GM23248 (cell line): ENCODE measurements around the gene ANTXR2. TPM values are rescaled to one million over a fixed set of nuclear protein-coding genes. Genes with fewer than 3 reads are reported as not detected.

Experiments used
- DNase-seq: peaks from one replicate; pipeline ENCODE4 v3.0.0-alpha.2; 2015
- H2AFZ ChIP-seq: fragments of 200-600 bp; sonication (generic); 2 replicates; pipeline ENCODE4 v1.6.1; 2016; ENCODE audit warnings: antibody characterized with exemption
- H3F3A ChIP-seq: fragments of 200-600 bp; sonication (generic); 2 replicates; pipeline ENCODE4 v1.6.1; 2016; ENCODE audit warnings: mild to moderate bottlenecking, antibody characterized with exemption, mixed run types; ENCODE audit not compliant: insufficient read depth
- H3K27ac ChIP-seq: fragments of 200-600 bp; sonication (generic); 2 replicates; pipeline ENCODE4 v1.5.1; 2016; ENCODE audit warnings: mild to moderate bottlenecking
- H3K27me3 ChIP-seq: fragments of 200-600 bp; sonication (generic); replicated peaks from 2 replicates; pipeline ENCODE4 v1.6.1; 2016; ENCODE audit warnings: mild to moderate bottlenecking; ENCODE audit not compliant: insufficient read depth
- H3K36me3 ChIP-seq: fragments of 200-600 bp; sonication (generic); 2 replicates; pipeline ENCODE4 v1.6.1; 2016; ENCODE audit warnings: low read depth, mild to moderate bottlenecking
- H3K4me1 ChIP-seq: fragments of 200-600 bp; sonication (generic); 2 replicates; pipeline ENCODE4 v1.6.1; 2016; ENCODE audit warnings: mild to moderate bottlenecking; ENCODE audit not compliant: insufficient read depth
- H3K4me2 ChIP-seq: fragments of 200-600 bp; sonication (generic); one replicate; pipeline ENCODE4 v1.6.1; 2016; ENCODE audit warnings: mild to moderate bottlenecking; ENCODE audit not compliant: unreplicated experiment
- H3K4me3 ChIP-seq: fragments of 200-600 bp; sonication (generic); 2 replicates; pipeline ENCODE4 v1.5.1; 2016; ENCODE audit warnings: mild to moderate bottlenecking
- H3K79me2 ChIP-seq: fragments of 200-600 bp; sonication (generic); 2 replicates; pipeline ENCODE4 v1.6.1; 2016; ENCODE audit warnings: mild to moderate bottlenecking; ENCODE audit not compliant: insufficient read depth
- H3K9ac ChIP-seq: fragments of 200-600 bp; sonication (generic); 2 replicates; pipeline ENCODE4 v1.6.1; 2016; ENCODE audit warnings: mild to moderate bottlenecking
- H3K9me2 ChIP-seq: fragments of 200-600 bp; sonication (generic); 2 replicates; pipeline ENCODE4 v1.6.1; 2016; ENCODE audit warnings: mixed run types, mild to moderate bottlenecking, moderate library complexity; ENCODE audit not compliant: insufficient read depth
- H3K9me3 ChIP-seq: fragments of 200-600 bp; sonication (generic); one replicate; pipeline ENCODE4 v1.6.1; 2017; ENCODE audit warnings: low read depth
- H4K20me1 ChIP-seq: fragments of 200-600 bp; sonication (generic); 2 replicates; pipeline ENCODE4 v1.6.0; 2016; ENCODE audit not compliant: insufficient read depth
- EZH2 ChIP-seq: fragments of 200-600 bp; sonication (generic); IDR thresholded peaks from 2 replicates; pipeline ENCODE4 v1.6.1; 2018; ENCODE audit warnings: antibody characterized with exemption, mild to moderate bottlenecking; ENCODE audit not compliant: insufficient read depth, poor library complexity, severe bottlenecking
- EZH2phosphoT487 ChIP-seq: fragments of 200-600 bp; sonication (generic); IDR thresholded peaks from 2 replicates; pipeline ENCODE4 v1.6.1; 2018; ENCODE audit warnings: antibody characterized with exemption, moderate library complexity, mild to moderate bottlenecking, low read depth; ENCODE audit not compliant: insufficient read depth
- WGBS, 2 experiments: methylation state at CpG; one replicate each; pipeline ENCODE4 v1.1.6; 2015 to 2017; ENCODE audit warnings: low lambda C conversion rate in 2 of 2, low coverage in 1 of 2; ENCODE audit errors: missing lambda C conversion rate in 2 of 2; 5-methylcytosine and 5-hydroxymethylcytosine counted together
- in situ Hi-C: fragments of 300-500 bp; cut with MboI; formaldehyde crosslinking; loops from 2 replicates; pipeline ENCODE4 v1.15.0; 2020
- polyA plus RNA-seq: library from polyadenylated mRNA; unstranded; fragments of >200 nt; fragmentation: Nextera tagmentation; extraction: Ambion mirVana; gene quantifications from 2 replicates; pipeline ENCODE4 v1.2.1, GENCODE V29; 2016
- total RNA-seq: library from RNA; depleted of rRNA; stranded (reverse); fragments of >200 nt; shearing (Covaris generic); gene quantifications from 2 replicates; pipeline ENCODE4 v1.2.3, GENCODE V29; 2014

ANTXR2 gene
- total and polyA plus RNA-seq, 2 experiments from 2014 or later: 77.2 to 87.5 TPM

GRCh38 chr4:79886557-79886956 lies 186.5 kb downstream of the ANTXR2 start:
- WGBS, 2 experiments: 76 to 79% methylated on average over 1 of the region's 1 CpG
- no peak overlapping the region for H3K4me2 ChIP-seq
- H3K9me2 ChIP-seq: no peaks in the 10 kb centered on the region
- no peak overlapping the region for H2AFZ ChIP-seq
- H4K20me1 ChIP-seq: no peaks in the 10 kb centered on the region
- no peaks in the 10 kb centered on the region for H3K36me3 ChIP-seq
- in situ Hi-C loops: no loop called here
- no peak overlapping the region for H3K4me3 ChIP-seq
- H3K79me2 ChIP-seq: no peaks in the 10 kb centered on the region
- no peaks in the 10 kb centered on the region for H3F3A ChIP-seq
- no peak overlapping the region for H3K9ac ChIP-seq
- no peak for TF ChIP-seq EZH2phosphoT487
- no peak for TF ChIP-seq EZH2
- no peak overlapping the region for H3K27ac ChIP-seq
- no peak for DNase-seq
- no peaks in the 10 kb centered on the region for H3K4me1 ChIP-seq
- H3K27me3 ChIP-seq: no peaks in the 10 kb centered on the region
- H3K9me3 ChIP-seq: no peaks in the 10 kb centered on the region

- 84% methylated on average over 5 of the region's 5 CpGs for WGBS, 2 experiments
- Histone ChIP-seq H3K9me2 (no peaks in the 10 kb centered on the region), H3K9me3 (no peaks in the 10 kb centered on the region), H3K79me2 (no peaks in the 10 kb centered on the region), H3K4me3 (no peak overlapping the region), H3K4me1 (no peaks in the 10 kb centered on the region), H3K4me2 (no peak overlapping the region), H3K27me3 (no peaks in the 10 kb centered on the region), H3K36me3 (no peaks in the 10 kb centered on the region), H2AFZ (no peak overlapping the region), H4K20me1 (no peaks in the 10 kb centered on the region), H3F3A (no peaks in the 10 kb centered on the region), H3K27ac (no peak overlapping the region), H3K9ac (no peak overlapping the region)
- no peak for DNase-seq
- in situ Hi-C loops: no loop called here
- TF ChIP-seq EZH2 (no peak), EZH2phosphoT487 (no peak)
Observed at GRCh38 chr4:79886021-79886420, 187.0 kb downstream of the ANTXR2 start.

GRCh38 chr4:79883290-79883689 lies 189.7 kb downstream of the ANTXR2 start:
- Histone ChIP-seq H3K79me2 (no peaks in the 10 kb centered on the region), H3K9me3 (no peaks in the 10 kb centered on the region), H4K20me1 (no peaks in the 10 kb centered on the region), H3K9ac (no peak overlapping the region), H3K4me2 (no peak overlapping the region), H2AFZ (no peak overlapping the region), H3K9me2 (no peaks in the 10 kb centered on the region), H3F3A (no peaks in the 10 kb centered on the region), H3K4me3 (no peak overlapping the region), H3K27ac (no peak overlapping the region), H3K36me3 (no peaks in the 10 kb centered on the region), H3K27me3 (no peaks in the 10 kb centered on the region), H3K4me1 (no peaks in the 10 kb centered on the region)
- DNase-seq: no peak
- TF ChIP-seq EZH2 (no peak), EZH2phosphoT487 (no peak)
- in situ Hi-C loops: no loop called here
- WGBS, 2 experiments: 93 to 94% methylated on average over 1 of the region's 1 CpG

GRCh38 chr4:79882806-79883205 lies 190.2 kb downstream of the ANTXR2 start:
- WGBS, 2 experiments: 13 to 21% methylated on average over 1 of the region's 1 CpG
- Histone ChIP-seq H3K9ac (no peak overlapping the region), H3F3A (no peaks in the 10 kb centered on the region), H3K4me1 (no peaks in the 10 kb centered on the region), H3K27me3 (no peaks in the 10 kb centered on the region), H4K20me1 (no peaks in the 10 kb centered on the region), H3K9me3 (no peaks in the 10 kb centered on the region), H3K27ac (no peak overlapping the region), H3K4me2 (no peak overlapping the region), H3K79me2 (no peaks in the 10 kb centered on the region), H3K9me2 (no peaks in the 10 kb centered on the region), H2AFZ (no peak overlapping the region), H3K4me3 (no peak overlapping the region), H3K36me3 (no peaks in the 10 kb centered on the region)
- no peak for TF ChIP-seq EZH2
- no peak for TF ChIP-seq EZH2phosphoT487
- in situ Hi-C loops: no loop called here
- no peak for DNase-seq

- no peak for TF ChIP-seq EZH2
- no peak for TF ChIP-seq EZH2phosphoT487
- H3K4me1 ChIP-seq: no peaks in the 10 kb centered on the region
- in situ Hi-C loops: no loop called here
- no peak overlapping the region for H3K9ac ChIP-seq
- H3K4me3 ChIP-seq: no peak overlapping the region
- H3K9me3 ChIP-seq: no peaks in the 10 kb centered on the region
- H3K79me2 ChIP-seq: no peaks in the 10 kb centered on the region
- H3K4me2 ChIP-seq: no peak overlapping the region
- no peak overlapping the region for H2AFZ ChIP-seq
- no peak overlapping the region for H3K27ac ChIP-seq
- no peaks in the 10 kb centered on the region for H3F3A ChIP-seq
- H3K9me2 ChIP-seq: no peaks in the 10 kb centered on the region
- no peaks in the 10 kb centered on the region for H4K20me1 ChIP-seq
- H3K27me3 ChIP-seq: no peaks in the 10 kb centered on the region
- DNase-seq: no peak
- no peaks in the 10 kb centered on the region for H3K36me3 ChIP-seq
Observed at GRCh38 chr4:79881407-79881806, 191.6 kb downstream of the ANTXR2 start.
